ENCODE measurements around the gene SORBS1. TPM values are rescaled to one million over a fixed set of nuclear protein-coding genes. Genes with fewer than 3 reads are reported as not detected.

SORBS1 gene
- total RNA-seq, 2 donors from 2014 or later: 1.2 to 2.8 TPM

GRCh38 chr10:95572131-95572820 lies 11.1 kb upstream of the SORBS1 start:
- ATAC-seq: no peak
- Mint-ChIP-seq H3K9me3 (no peaks in the 10 kb centered on the region), H3K36me3 (no peaks in the 10 kb centered on the region), H3K27ac (no peak overlapping the region)
- DNase-seq (ENCODE audit: low spot score in 2 of 2): no peak

GRCh38 chr10:95571390-95571789 lies 10.2 kb upstream of the SORBS1 start:
- no peak for DNase-seq (ENCODE audit: low spot score in 2 of 2)
- ATAC-seq: no peak
- Mint-ChIP-seq H3K36me3 (no peaks in the 10 kb centered on the region), H3K9me3 (no peaks in the 10 kb centered on the region), H3K27ac (no peak overlapping the region)

- Mint-ChIP-seq H3K27ac (no peak overlapping the region), H3K9me3 (no peaks in the 10 kb centered on the region), H3K36me3 (no peaks in the 10 kb centered on the region)
- ATAC-seq: no peak
- DNase-seq (ENCODE audit: low spot score in 2 of 2): no peak
These were observed 8.2 kb upstream of the SORBS1 start for GRCh38 chr10:95569368-95569767.

GRCh38 chr10:95567903-95568630 lies 6.9 kb upstream of the SORBS1 start:
- no peaks in the 10 kb centered on the region for H3K9me3 Mint-ChIP-seq

GRCh38 chr10:95566136-95566535 lies 5.0 kb upstream of the SORBS1 start:
- Mint-ChIP-seq H3K9me3 (no peaks in the 10 kb centered on the region), H3K27ac (peak overlapping the region in 1 of 2 donors; percentile 1), H3K36me3 (no peaks in the 10 kb centered on the region)
- DNase-seq (ENCODE audit: low spot score in 2 of 2) (no peak), ATAC-seq (no peak)

More at GRCh38 chr10:95567903-95568630, 6.9 kb upstream of the SORBS1 start:
- no peaks in the 10 kb centered on the region for H3K36me3 Mint-ChIP-seq
- ATAC-seq: no peak
- H3K27ac Mint-ChIP-seq: no peak overlapping the region
- no peak for DNase-seq (ENCODE audit: low spot score in 2 of 2)

- H3K36me3 Mint-ChIP-seq: no peaks in the 10 kb centered on the region
- no peak overlapping the region for H3K27ac Mint-ChIP-seq
- no peak for DNase-seq (ENCODE audit: low spot score in 2 of 2)
- no peak for ATAC-seq
- H3K9me3 Mint-ChIP-seq: no peaks in the 10 kb centered on the region
These were observed 4.2 kb upstream of the SORBS1 start for GRCh38 chr10:95565336-95565735.

GRCh38 chr10:95564291-95564690 lies 3.1 kb upstream of the SORBS1 start:
- H3K27ac Mint-ChIP-seq: no peak overlapping the region

GRCh38 chr10:95562341-95562965 lies 1.3 kb upstream of the SORBS1 start:
- no peak for ATAC-seq
- H3K9me3 Mint-ChIP-seq: no peaks in the 10 kb centered on the region

More at GRCh38 chr10:95564291-95564690, 3.1 kb upstream of the SORBS1 start:
- ATAC-seq (no peak), DNase-seq (ENCODE audit: low spot score in 2 of 2) (no peak)
- no peaks in the 10 kb centered on the region for H3K9me3 Mint-ChIP-seq
- H3K36me3 Mint-ChIP-seq: no peaks in the 10 kb centered on the region

GRCh38 chr10:95561864-95562177 lies 650 bp upstream of the SORBS1 start:
- H3K36me3 Mint-ChIP-seq: no peaks in the 10 kb centered on the region
- no peak for DNase-seq (ENCODE audit: low spot score in 2 of 2)
- ATAC-seq: no peak
- H3K9me3 Mint-ChIP-seq: no peaks in the 10 kb centered on the region
- H3K27ac Mint-ChIP-seq: peak overlapping the region in 1 of 2 donors; percentile 54

More at GRCh38 chr10:95562341-95562965, 1.3 kb upstream of the SORBS1 start:
- DNase-seq (ENCODE audit: low spot score in 2 of 2): no peak
- Mint-ChIP-seq H3K27ac (no peak overlapping the region), H3K36me3 (no peaks in the 10 kb centered on the region)

- DNase-seq (ENCODE audit: low spot score in 2 of 2): peak in 1 of 2 donors; percentile 45
- ATAC-seq: peak; percentile 29 to 32
These were observed 644 bp downstream of the SORBS1 start for GRCh38 chr10:95560278-95561176.

GRCh38 chr10:95559896-95560277 lies 1.3 kb downstream of the SORBS1 start:
- no peaks in the 10 kb centered on the region for H3K9me3 Mint-ChIP-seq
- ATAC-seq (no peak), DNase-seq (ENCODE audit: low spot score in 2 of 2) (no peak)
- no peaks in the 10 kb centered on the region for H3K36me3 Mint-ChIP-seq
- H3K27ac Mint-ChIP-seq: peak overlapping the region in 1 of 2 donors; percentile 56

More at GRCh38 chr10:95560278-95561176, 644 bp downstream of the SORBS1 start:
- Mint-ChIP-seq H3K36me3 (no peaks in the 10 kb centered on the region), H3K27ac (peak overlapping the region; percentile 56 to 93), H3K9me3 (no peaks in the 10 kb centered on the region)

GRCh38 chr10:95559471-95559870 lies 1.7 kb downstream of the SORBS1 start:
- Mint-ChIP-seq H3K9me3 (no peaks in the 10 kb centered on the region), H3K27ac (no peak overlapping the region), H3K36me3 (no peaks in the 10 kb centered on the region)
- DNase-seq (ENCODE audit: low spot score in 2 of 2) (no peak), ATAC-seq (no peak)

GRCh38 chr10:95558593-95559320 lies 2.4 kb downstream of the SORBS1 start:
- ATAC-seq: no peak
- no peaks in the 10 kb centered on the region for H3K36me3 Mint-ChIP-seq
- H3K27ac Mint-ChIP-seq: no peak overlapping the region
- no peaks in the 10 kb centered on the region for H3K9me3 Mint-ChIP-seq
- no peak for DNase-seq (ENCODE audit: low spot score in 2 of 2)

GRCh38 chr10:95556994-95557767 lies 4.0 kb downstream of the SORBS1 start:
- Mint-ChIP-seq H3K27ac (no peak overlapping the region), H3K9me3 (no peaks in the 10 kb centered on the region), H3K36me3 (no peaks in the 10 kb centered on the region)
- DNase-seq (ENCODE audit: low spot score in 2 of 2): no peak
- ATAC-seq: no peak

- Mint-ChIP-seq H3K27ac (no peak overlapping the region), H3K9me3 (no peaks in the 10 kb centered on the region), H3K36me3 (no peaks in the 10 kb centered on the region)
- DNase-seq (ENCODE audit: low spot score in 2 of 2) (no peak), ATAC-seq (no peak)
These were observed 7.5 kb downstream of the SORBS1 start for GRCh38 chr10:95553674-95554073.
